RPMI8226 (cell line): Measurements from ENCODE around the gene FBXL14.

Source experiments
- DNase-seq: peaks from one replicate; pipeline ENCODE4 v3.0.0-alpha.2; 2015

The FBXL14 gene

GRCh38 chr12:1532375-1533165 lies 61.8 kb downstream of the FBXL14 start:
- DNase-seq: no peak

GRCh38 chr12:1531654-1532374 lies 62.6 kb downstream of the FBXL14 start:
- DNase-seq: peak; percentile 67

GRCh38 chr12:1531153-1531653 lies 63.2 kb downstream of the FBXL14 start:
- peak; percentile 43 for DNase-seq

- DNase-seq: peak; percentile 23
Measured at GRCh38 chr12:1530592-1531152, 63.7 kb downstream of the FBXL14 start.

GRCh38 chr12:1529862-1530591 lies 64.4 kb downstream of the FBXL14 start:
- DNase-seq: peak; percentile 36

- DNase-seq: no peak
Measured at GRCh38 chr12:1529228-1529861, 65.0 kb downstream of the FBXL14 start.

GRCh38 chr12:1528791-1529190 lies 65.6 kb downstream of the FBXL14 start:
- no peak for DNase-seq

- DNase-seq: no peak
Measured at GRCh38 chr12:1527789-1528188, 66.6 kb downstream of the FBXL14 start.

GRCh38 chr12:1525858-1526257 lies 68.5 kb downstream of the FBXL14 start:
- DNase-seq: no peak

- no peak for DNase-seq
Measured at GRCh38 chr12:1523558-1524050, 70.8 kb downstream of the FBXL14 start.

GRCh38 chr12:1523046-1523445 lies 71.3 kb downstream of the FBXL14 start:
- DNase-seq: no peak

- peak; percentile 32 for DNase-seq
Measured at GRCh38 chr12:1519642-1520041, 74.7 kb downstream of the FBXL14 start.

GRCh38 chr12:1518591-1519516 lies 75.5 kb downstream of the FBXL14 start:
- DNase-seq: peak; percentile 66

- DNase-seq: no peak
Measured at GRCh38 chr12:1517734-1518525, 76.5 kb downstream of the FBXL14 start.

GRCh38 chr12:1517007-1517406 lies 77.4 kb downstream of the FBXL14 start:
- DNase-seq: no peak
